Measurements from ENCODE around the gene DIAPH2.
"Not testable (repeated sequence)": the region's sequence is repeated elsewhere in the genome, so short reads cannot be mapped to it uniquely, and the experiment has no call there.

DIAPH2 gene

DNA sequence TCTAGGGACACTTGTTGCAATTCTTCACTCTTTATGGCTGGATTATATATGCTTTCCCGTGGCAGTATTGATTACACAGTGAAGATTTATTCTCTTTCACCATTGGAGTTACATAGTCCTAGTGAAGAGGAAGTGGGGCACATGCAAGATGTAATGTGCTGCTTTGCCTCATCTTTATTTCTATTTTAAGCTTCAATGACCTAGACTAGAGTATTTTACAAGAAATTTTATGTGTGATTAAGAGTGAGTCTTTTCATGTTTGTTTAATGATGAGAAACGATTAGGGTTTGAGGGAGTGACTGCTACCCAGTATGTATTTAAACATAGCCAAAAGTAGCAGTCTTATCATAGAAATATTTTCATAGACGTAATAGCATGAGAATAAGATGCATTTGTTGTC, 30.8 kb downstream of the DIAPH2 start:
- no peak for DNase-seq
- no peak for ATAC-seq

DNA sequence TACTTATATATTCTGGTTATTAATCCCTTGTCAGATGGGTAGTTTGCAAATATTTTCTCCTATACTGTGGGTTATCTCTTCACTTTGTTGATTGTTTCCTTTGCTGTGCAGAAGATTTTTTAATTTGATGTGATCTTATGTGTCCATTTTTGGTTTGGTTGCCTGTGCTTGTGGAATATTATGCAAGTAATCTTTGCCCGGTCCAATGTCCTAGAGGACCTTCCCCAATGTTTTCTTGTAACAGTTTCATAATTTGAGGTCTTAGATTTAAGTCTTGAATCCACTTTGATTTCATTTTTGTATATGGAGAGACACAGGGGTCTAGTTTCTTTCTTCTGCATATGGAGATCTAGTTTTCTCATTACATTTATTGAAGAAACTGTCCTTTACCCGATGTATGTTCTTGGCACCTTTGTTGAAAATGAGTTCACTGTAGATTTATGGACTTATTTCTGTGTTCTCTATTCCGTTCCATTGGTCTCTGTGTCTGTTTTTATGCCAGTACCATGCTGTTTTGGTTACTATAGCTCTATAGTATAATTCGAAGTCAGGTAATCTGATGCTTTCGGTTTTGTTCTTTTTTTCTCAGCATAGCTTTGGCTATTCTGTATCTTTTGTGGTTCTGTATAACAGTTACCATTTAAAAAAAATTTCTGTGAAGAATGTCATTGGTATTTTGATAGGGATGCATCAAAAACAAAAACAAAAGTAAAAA, 34.7 kb downstream of the DIAPH2 start:
- DNase-seq (no peak), ATAC-seq (no peak)

DNA sequence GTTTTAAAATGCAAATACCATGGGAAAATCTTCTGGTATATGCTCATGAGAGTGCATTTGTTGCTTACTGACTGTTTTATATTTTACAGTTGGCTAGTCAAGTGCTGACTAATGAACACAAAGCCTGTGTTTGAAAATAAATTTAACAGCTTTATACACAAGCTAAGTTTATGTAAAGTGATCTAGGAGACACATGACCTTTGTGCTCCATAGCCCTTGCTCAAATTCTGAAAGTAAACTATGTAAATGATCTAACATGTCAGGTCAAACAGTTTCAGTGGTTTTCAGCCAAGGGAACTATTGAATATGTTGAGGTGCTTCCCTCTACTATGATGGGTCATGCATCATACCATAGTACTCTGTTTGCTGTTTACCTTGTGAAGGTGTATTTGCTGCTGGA, 36.7 kb downstream of the DIAPH2 start:
- DNase-seq (no peak), ATAC-seq (peak; percentile 59)

DNA sequence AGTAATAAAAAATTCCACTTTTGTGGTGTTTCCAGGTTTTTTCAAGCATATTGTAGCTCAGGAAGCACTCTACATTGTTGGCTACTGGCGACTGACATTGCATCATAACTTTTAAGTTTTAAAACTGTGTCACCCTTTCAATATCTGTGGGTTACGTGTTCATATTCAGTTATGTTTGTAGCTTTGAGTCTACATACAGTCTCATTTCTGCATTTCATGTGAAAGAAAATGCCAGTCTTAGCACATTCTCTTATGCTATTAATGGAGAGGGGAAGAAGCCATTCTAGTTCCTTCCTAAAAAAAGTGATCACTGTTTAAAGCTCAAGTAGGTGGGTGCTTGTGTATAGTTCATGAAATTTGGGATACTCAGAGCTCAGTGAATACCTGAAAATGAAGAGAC, 38.1 kb downstream of the DIAPH2 start:
- ATAC-seq, result no peak
- DNase-seq, result no peak

DNA sequence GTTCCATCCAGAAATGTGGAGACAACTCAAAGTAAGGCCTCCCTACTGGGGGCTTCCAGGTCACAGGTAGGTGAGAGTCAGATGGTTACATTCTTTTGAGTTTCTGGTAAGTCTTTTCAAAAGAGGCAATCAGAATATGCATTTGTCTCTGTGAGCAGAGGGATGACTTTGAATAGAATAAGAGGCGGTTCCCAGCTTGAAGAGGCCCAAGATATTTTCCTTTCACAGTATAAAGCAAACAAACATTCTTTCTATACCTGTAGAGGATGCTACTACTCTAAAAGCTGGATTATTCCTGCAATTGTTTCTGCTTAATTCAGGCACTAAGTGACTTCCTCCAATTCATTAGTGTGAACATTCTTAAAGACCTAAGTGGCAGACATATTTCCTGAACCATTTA, 44.4 kb downstream of the DIAPH2 start:
- no peak for DNase-seq
- no peak for ATAC-seq

DNA sequence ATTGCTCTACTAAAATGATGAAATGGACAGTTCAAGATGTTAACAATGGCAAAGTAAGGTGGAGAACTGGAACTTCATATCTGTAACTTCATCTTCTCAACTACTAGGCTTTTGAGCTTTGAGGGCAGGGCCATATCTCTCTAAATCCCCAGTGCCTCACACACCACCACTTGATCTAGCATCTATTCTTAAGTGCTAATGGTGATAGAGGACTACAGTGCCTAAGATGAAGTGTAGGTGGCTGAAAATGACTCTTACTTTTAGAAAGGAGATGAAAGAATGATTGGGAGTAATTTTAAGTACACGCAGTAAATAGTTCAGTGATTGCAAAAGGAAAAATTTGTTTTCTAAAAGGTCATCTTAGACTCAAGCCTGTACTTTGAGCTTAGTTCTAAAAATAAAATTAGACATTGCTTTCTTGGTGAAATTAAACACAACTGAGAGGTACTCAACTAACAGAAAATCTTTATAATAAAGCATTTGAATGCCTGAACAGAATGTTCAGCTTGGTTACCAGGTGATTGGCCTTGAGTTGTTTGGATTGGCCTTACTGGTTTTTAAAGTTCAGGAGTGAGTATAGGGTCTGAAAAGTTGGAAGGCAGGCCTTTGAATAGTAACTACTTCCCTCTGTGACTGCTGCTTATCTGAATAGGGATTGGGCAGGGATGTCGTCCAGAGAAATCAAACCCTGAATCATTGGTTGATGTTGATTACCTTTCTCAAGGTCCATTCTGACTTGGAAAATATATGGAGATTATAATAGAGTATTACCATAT, 45.4 kb downstream of the DIAPH2 start:
- DNase-seq (no peak), ATAC-seq (no peak)

DNA sequence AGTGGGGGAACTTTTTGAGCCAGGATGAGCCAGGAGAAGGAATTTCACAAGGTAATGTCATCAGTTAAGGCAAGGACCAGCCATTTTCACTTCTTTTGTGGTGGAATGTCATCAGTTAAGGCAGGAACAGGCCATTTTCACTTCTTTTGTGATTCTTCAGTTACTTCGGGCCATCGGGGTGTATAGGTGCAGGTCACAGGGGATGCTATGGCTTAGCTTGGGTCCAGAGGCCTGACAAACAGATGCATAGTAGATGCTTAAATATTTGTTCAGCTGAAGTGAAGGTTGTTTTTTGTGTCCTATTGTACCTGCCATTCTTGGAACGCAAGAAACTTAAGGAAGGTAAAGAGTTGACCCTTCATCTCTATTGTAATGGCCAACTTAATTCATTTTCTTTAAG, 46.4 kb downstream of the DIAPH2 start:
- DNase-seq, ATAC-seq: not testable (repeated sequence)

DNA sequence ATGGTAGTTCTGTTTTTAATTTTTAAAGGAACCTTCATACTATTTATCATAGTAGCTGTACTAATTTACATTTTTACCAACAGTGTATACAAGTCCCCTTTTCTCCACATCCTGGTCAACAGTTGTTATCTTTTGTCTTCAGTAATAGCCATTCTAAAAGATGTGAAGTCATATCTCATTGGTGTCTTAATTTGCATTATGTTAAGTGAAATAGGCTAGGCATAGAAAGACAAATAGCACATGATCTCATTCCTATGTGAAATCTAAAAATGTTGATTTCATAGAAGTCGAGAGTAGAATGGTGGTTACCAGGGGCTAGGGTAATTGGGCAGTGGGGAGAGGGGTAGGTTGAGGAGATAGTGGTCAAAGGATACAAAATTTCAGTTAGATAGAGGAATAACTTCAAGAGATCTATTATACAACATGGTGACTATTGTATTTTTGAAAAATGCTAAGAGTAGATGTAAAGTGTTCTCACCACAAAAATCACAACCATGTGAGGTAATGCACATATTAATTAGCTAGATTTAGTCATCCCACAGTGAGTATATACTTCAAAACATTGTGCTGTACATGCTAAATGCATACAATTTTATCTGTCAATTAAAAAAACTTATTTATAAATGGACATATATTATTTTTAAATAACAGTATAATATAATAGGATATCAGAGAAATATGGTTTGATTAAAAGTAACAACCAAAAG, 58.9 kb downstream of the DIAPH2 start:
- DNase-seq, result no peak
- no peak for ATAC-seq

DNA sequence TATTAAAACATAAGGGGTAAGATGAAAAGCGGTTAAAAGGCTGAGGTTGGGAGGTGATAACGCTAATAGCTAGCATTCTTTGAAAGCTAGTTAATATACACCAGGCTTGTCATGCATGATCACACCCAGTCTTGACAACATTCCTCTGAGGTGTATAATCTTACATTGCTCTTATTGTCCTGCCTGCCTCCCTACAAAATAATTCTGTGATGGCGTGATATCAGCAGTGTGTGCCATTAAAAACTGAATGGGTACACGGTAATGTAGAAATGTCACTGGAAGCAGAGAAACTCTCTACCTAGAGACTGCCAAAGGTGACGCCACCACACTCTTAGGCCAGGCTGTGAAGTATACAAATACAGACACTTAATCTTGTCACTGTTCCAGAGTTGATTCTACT, 68.1 kb downstream of the DIAPH2 start:
- ATAC-seq (no peak), DNase-seq (no peak)

DNA sequence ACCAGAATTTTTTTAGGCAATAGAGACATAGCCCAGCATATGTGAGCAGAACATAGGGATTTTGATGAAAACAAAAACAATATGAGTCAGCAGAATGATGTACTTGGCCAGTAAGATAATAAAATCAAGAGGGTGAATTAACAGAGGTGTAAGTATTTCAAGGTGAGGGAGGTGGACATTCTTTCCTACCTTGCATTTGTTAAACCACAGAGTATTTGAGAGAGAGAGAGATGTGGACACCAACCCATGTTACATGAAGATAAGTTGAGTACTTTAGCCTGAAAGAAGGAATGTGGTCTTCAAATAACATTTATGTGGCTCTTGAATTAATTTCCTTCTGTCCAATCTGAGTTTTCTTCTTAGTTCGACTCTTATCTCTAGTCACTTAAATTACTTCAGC, 68.6 kb downstream of the DIAPH2 start:
- no peak for DNase-seq
- ATAC-seq, result no peak

DNA sequence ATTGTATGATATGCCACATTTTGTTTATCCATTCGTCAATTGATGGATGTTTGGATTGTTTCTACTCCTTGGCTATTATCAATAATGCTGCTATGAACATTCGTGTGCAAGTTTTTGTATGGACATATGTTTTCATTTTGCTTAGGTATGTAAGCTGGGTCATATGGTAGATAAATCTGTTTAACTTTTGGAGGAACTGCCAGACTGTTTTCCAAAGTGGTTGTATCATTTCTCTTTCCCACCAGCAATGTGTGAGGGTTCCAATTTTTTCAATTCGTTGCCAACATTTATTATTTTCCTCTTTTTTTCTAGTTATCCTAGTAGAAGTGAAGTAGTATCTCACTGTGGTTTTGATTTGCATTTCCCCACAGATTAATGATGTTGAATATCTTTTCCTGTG, 71.8 kb downstream of the DIAPH2 start:
- no peak for ATAC-seq
- no peak for DNase-seq

DNA sequence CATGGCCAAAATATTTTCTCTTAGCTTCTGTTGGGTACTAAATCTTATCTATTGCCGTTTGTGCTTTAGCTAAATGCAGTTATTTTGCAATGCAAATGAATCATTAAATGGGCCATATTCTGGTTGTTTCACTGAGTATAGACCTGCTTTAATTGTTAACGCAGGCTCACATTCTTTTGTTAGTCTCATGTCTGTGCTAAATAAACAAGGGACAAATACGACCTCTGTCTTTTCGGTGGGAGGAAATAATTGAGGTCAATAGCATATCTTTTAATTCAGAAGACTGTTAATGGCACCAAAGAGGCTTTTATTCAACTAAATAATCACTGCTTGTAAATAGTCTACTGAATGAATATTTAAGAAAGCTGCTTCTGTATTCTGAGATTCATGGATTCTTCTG, 76.9 kb downstream of the DIAPH2 start:
- no peak for ATAC-seq
- DNase-seq, result no peak

DNA sequence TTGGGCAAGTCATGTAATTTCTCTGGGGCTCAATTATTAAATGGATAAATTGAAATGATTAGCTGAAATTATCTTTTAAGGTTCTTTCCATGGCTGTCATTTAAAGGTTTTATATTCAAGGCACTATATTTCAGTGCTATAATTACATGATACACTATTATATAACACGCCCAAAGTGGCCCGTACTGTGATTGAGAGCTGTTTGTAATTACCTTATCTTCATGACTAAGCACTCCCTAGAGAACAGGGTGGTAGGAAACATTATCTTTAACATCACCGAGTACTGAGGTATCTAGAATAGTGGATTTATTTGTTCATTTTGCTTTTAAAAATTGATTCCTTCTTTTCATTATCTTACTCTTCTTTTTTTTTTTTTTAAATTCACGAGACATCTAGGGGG, 79.0 kb downstream of the DIAPH2 start:
- no peak for ATAC-seq

DNA sequence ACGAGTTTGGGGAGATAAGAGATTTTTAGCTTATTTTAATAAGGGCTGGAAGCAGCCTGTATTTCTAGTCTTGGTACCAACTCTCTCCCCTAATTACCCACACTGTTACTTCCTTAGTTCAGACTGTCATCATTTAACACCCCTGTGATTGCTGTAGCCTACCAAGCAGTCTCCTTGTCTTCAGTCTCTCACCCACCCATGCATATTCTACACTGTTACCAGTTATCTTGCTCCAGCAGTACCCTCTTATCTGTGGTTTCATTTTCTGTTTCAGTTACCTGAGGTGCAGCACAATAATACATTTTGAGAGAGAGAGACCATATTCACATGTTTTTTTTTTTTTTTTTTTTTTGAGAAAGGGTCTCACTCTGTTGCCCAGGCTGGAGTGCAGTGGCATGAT, 80.2 kb downstream of the DIAPH2 start:
- no peak for ATAC-seq

More for the DNA sequence above, 79.0 kb downstream of the DIAPH2 start:
- DNase-seq, result no peak

DNA sequence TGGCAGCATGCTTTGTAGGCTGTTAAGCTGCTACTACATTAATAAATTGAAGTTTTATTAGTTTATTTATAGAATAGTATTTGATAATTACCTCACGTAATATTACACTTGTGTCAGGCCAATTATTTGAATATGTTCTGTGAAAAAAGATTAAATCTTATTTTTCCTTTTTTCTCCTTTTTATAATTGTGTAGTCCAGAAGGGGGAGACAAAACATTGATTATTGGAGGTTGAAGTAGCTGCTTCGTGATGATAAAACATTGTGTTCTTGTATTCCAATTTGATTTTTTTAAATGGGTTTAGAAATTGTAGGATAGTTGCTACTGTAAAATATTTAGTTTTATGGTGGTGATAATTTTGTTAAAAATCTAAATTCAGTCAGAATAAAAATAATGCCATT, 85.7 kb downstream of the DIAPH2 start:
- ATAC-seq (no peak), DNase-seq (no peak)

More for the DNA sequence above, 80.2 kb downstream of the DIAPH2 start:
- DNase-seq, result no peak

DNA sequence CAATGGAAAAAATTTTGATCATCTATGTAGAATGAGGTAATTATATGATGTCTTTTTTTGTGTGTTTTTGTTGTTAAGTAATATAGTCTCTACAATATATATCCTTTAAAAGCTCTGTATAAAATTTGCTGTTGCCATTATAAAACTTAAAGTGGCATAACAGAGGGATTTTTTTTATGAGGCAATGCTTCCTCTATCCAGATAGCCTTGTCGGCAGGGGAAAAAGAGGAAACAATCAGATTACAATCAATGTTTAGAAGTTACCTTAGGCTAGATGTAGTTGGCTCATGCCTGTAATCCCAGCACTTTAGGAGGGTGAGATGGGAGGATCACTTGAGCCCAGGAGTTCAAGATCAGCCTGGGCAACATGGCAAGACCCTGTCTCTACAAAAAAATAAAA, 86.8 kb downstream of the DIAPH2 start:
- DNase-seq (no peak), ATAC-seq (no peak)

DNA sequence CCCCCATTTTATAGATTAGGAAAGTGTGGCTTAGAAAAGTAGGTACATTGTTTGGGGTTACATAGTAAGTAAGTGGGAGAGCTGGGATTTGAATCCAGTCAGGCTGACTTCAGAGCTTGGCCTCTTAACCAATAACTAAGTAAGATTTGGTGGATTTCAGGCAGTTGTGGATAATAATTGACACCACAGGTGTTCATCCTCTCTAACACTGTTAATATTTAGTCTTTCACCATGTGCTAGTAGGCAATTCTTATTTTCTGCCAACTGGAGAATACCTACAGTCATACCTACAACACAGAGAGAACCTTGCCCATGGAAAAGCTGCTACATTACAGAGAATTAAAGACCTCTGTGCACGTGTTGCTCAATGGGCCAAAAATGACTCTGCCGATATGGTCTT, 89.5 kb downstream of the DIAPH2 start:
- ATAC-seq, result no peak
- no peak for DNase-seq

DNA sequence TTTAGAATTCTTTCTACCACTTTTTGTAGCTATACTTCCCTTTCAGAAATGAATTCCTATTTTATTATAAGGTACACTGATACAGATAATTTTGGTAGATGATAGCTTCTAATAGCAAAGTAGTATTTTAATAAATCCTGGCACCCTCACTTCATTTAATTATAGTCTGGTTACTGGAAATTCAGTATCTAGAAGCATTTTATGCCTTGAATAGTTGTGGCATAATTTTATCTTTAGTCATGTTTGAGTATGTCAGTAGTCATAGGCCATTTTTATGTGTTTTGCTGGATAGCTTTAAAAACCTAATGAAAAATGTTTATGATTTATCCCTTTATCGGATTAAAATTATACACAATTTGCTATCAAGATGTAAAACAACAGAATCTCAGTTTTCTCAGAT, 92.3 kb downstream of the DIAPH2 start:
- DNase-seq (no peak), ATAC-seq (no peak)

DNA sequence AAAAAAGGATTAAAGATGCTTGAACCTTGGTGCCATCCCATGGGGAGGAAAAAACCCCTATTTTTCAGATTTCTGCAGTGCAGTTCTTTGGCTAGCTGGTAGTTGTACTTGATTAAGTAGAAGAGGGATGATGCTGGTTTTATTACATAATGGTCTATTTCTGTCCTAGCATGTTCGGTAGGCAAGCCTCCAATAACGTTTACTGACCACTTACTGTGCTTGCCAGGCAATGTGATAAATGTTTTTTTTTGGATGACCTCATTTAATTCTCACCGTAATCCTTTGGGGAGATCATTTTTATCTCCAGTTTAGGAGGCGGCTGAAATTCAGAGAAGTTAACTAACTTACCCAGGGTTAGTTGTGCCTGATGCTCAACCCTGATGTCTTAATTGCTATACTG, 106.9 kb downstream of the DIAPH2 start:
- ATAC-seq, result no peak

DNA sequence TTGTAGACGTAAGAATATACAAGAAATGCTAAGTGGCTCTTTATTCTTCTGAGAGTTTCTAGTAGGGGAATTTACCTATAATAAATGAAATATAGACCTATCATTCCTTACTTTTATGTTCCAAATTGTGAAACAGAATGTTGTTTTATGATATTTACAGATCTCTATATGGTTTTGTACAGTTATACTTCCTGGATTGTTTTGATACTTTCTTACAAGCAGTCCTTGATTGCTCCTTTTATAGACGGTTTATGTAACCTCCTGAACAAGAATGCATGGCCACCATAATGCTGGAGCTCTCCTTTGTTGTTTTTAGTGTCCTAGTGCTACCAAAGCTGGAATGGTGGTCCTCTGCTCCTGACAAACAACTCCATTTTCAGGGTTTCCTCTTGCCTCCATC, 107.4 kb downstream of the DIAPH2 start:
- DNase-seq, result no peak
- ATAC-seq, result no peak

More for the DNA sequence above, 106.9 kb downstream of the DIAPH2 start:
- DNase-seq, result no peak

DNA sequence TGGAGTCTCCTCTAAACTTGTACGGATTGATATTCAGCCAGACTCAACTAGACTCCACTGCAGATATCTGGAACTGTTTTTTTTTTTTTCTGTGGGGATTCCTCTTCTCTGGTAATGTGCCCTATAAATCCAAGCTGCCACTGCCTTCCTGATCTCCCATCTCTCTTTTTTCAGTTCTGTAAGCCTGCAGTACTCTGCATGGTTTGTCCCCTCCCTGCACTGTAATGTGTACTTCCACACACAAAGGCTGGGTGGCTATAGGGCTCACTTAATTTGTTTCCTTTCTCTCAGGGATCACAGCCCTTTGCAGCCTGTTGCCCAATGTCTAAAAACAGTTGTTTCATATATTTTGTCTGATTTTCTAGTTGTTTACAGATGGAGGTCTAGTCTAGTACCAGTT, 114.3 kb downstream of the DIAPH2 start:
- DNase-seq (no peak), ATAC-seq (no peak)

DNA sequence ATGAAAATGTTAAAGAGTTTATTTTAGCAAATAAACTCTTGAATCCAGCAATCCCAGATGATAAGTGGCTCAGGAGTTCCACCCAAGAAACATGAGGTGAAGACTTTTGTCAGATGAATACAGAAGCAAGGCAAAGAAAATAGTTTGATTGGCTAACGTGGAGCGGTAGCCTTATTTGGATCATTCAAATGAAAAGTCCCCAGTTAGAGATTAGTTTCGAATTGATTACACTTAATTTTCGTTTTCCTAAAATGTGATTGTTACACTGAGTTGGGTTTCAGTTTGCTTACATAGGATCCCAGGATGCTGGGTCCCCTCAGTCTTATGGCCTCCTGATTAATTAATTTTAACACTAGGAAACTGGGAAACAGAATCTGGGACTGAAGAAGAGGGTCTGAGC, 122.7 kb downstream of the DIAPH2 start:
- ATAC-seq (no peak), DNase-seq (no peak)

DNA sequence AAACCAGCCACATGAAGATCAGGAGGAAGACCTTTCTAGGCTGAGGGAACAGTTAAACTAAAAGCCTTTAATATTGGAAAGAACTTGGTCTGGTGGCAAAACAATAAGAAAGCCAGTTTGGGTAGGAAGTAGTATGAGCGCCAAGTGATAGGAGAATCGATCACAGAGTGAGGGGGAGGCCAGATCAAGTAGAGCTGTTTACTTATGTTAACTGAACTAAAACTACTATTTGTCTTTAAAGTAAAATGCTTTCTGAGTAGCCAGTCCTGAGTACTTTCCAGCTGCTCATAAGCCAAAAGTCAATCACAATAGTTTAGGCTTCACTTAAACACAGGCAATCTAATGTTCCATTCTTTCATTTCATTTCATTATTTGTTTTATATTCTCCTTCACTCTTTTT, 136.3 kb downstream of the DIAPH2 start:
- ATAC-seq (no peak), DNase-seq (no peak)

All from stimulated activated naive CD8-positive, alpha-beta T cell treated with anti-CD3 and anti-CD28 coated beads, Interleukin-15, Interleukin-2, amounts not matched to agents 100 U/mL and 50 U/mL, for 24 hours (primary cell).